Endodermal cell (in vitro differentiated cells): ENCODE measurements around the gene GNAO1. TPM values are rescaled to one million over a fixed set of nuclear protein-coding genes. Genes with fewer than 3 reads are reported as not detected.

ENCODE experiments used
- DNase-seq: peaks from one replicate; pipeline ENCODE4 v3.0.0-alpha.2; 2017
- H3K27ac ChIP-seq: 2 replicates; pipeline ENCODE4 v1.5.1; 2013; ENCODE audit warnings: mild to moderate bottlenecking, low read depth, low read length, moderate library complexity
- H3K27me3 ChIP-seq: 2 replicates; pipeline ENCODE4 v1.6.1; 2013; ENCODE audit warnings: mild to moderate bottlenecking, low read length, moderate library complexity; ENCODE audit not compliant: insufficient read depth, control insufficient read depth, poor library complexity, severe bottlenecking
- H3K36me3 ChIP-seq: 2 replicates; pipeline ENCODE4 v1.7.0; 2013; ENCODE audit warnings: mild to moderate bottlenecking, low read length, moderate library complexity; ENCODE audit not compliant: control insufficient read depth, insufficient read depth
- H3K4me1 ChIP-seq: one replicate; pipeline ENCODE4 v1.7.0; 2013; ENCODE audit warnings: low read length; ENCODE audit not compliant: control insufficient read depth, insufficient read depth
- H3K4me3 ChIP-seq: 2 replicates; pipeline ENCODE4 v1.5.1; 2013; ENCODE audit warnings: mild to moderate bottlenecking, low read length, moderate library complexity
- H3K9ac ChIP-seq: 2 replicates; pipeline ENCODE4 v1.6.1; 2013; ENCODE audit warnings: mild to moderate bottlenecking, low read length, moderate library complexity; ENCODE audit not compliant: poor library complexity, severe bottlenecking; ENCODE audit errors: extremely low read depth
- H3K9me3 ChIP-seq: 2 replicates; pipeline ENCODE4 v1.6.1; 2013; ENCODE audit warnings: mild to moderate bottlenecking, low read length, moderate library complexity; ENCODE audit not compliant: control insufficient read depth
- H3K27ac Mint-ChIP-seq: 2 replicates; pipeline ENCODE4 v1.8.0; 2020; ENCODE audit warnings: mixed read lengths
- H3K27me3 Mint-ChIP-seq: 2 replicates; pipeline ENCODE4 v1.8.0; 2021; ENCODE audit warnings: mild to moderate bottlenecking, mixed read lengths; ENCODE audit not compliant: insufficient read depth
- H3K36me3 Mint-ChIP-seq: 2 replicates; pipeline ENCODE4 v1.8.0; 2020; ENCODE audit warnings: low read depth, mixed read lengths
- H3K4me1 Mint-ChIP-seq: 2 replicates; pipeline ENCODE4 v1.8.0; 2020; ENCODE audit warnings: mixed read lengths
- H3K4me3 Mint-ChIP-seq: 2 replicates; pipeline ENCODE4 v1.8.0; 2020; ENCODE audit warnings: mild to moderate bottlenecking, moderate library complexity, mixed read lengths
- H3K9me3 Mint-ChIP-seq: 2 replicates; pipeline ENCODE4 v1.8.0; 2020; ENCODE audit warnings: mild to moderate bottlenecking, mixed read lengths
- CTCF ChIP-seq: fragments of 200-600 bp; sonication (generic); conservative IDR thresholded peaks from 2 replicates; pipeline ENCODE4 v1.5.0; 2021; ENCODE audit warnings: antibody characterized with exemption, mild to moderate bottlenecking
- WGBS, 2 experiments: methylation state at CpG; one replicate each; pipeline versions ENCODE4 v1.1.5 to v1.1.7; 2013; ENCODE audit warnings: missing lambda C conversion rate in 2 of 2, mixed read lengths in 1 of 2; ENCODE audit not compliant: insufficient coverage in 1 of 2, insufficient read length in 1 of 2; 5-methylcytosine and 5-hydroxymethylcytosine counted together
- total RNA-seq, 2 donors: library from RNA; stranded (reverse); fragmentation: NEBNext Ultra II Directional in 1 of 2; extraction: Animal tissue kit (Norgen Biotek cat#: 25700) in 1 of 2; gene quantifications; 2 replicates in 1 of 2; 3 replicates in 1 of 2; pipeline ENCODE4 v1.2.1, GENCODE V29; 2021

The GNAO1 gene
- total RNA-seq, 2 donors from 2014 or later, result 2.7 to 7.1 TPM

GRCh38 chr16:56272583-56272894 lies 81.2 kb downstream of the GNAO1 start:
- Mint-ChIP-seq H3K4me1 (peaks cover 16% of the 10 kb centered on the region), H3K27ac (no peak overlapping the region), H3K36me3 (peaks cover 5% of the 10 kb centered on the region), H3K4me3 (no peak overlapping the region), H3K27me3 (no peaks in the 10 kb centered on the region), H3K9me3 (peaks cover 17% of the 10 kb centered on the region)
- no peak overlapping the region for H3K9ac ChIP-seq
- H3K4me1 ChIP-seq, result peaks cover 2% of the 10 kb centered on the region
- no peaks in the 10 kb centered on the region for H3K27me3 ChIP-seq
- no peak for DNase-seq
- H3K27ac ChIP-seq, result no peak overlapping the region
- H3K9me3 ChIP-seq, result peaks cover 17% of the 10 kb centered on the region
- no peak for TF ChIP-seq CTCF
- H3K4me3 ChIP-seq, result no peak overlapping the region
- H3K36me3 ChIP-seq, result no peaks in the 10 kb centered on the region

GRCh38 chr16:56273615-56274014 lies 82.3 kb downstream of the GNAO1 start:
- H3K9me3 ChIP-seq, result peaks cover 17% of the 10 kb centered on the region
- no peak overlapping the region for H3K27ac ChIP-seq
- no peak for TF ChIP-seq CTCF
- WGBS, 2 experiments, result 93 to 94% methylated on average over 4 of the region's 4 CpGs
- H3K4me3 Mint-ChIP-seq, result no peak overlapping the region
- DNase-seq, result no peak
- peaks cover 16% of the 10 kb centered on the region for H3K4me1 Mint-ChIP-seq
- no peaks in the 10 kb centered on the region for H3K27me3 Mint-ChIP-seq
- no peaks in the 10 kb centered on the region for H3K36me3 ChIP-seq
- peaks cover 17% of the 10 kb centered on the region for H3K9me3 Mint-ChIP-seq
- H3K36me3 Mint-ChIP-seq, result peaks cover 5% of the 10 kb centered on the region
- H3K4me1 ChIP-seq, result peaks cover 2% of the 10 kb centered on the region
- no peaks in the 10 kb centered on the region for H3K27me3 ChIP-seq
- no peak overlapping the region for H3K9ac ChIP-seq
- no peak overlapping the region for H3K27ac Mint-ChIP-seq
- no peak overlapping the region for H3K4me3 ChIP-seq

- no peak overlapping the region for H3K9ac ChIP-seq
- no peak for TF ChIP-seq CTCF
- no peaks in the 10 kb centered on the region for H3K36me3 ChIP-seq
- peaks cover 2% of the 10 kb centered on the region for H3K4me1 ChIP-seq
- H3K36me3 Mint-ChIP-seq, result peaks cover 5% of the 10 kb centered on the region
- H3K4me1 Mint-ChIP-seq, result peaks cover 15% of the 10 kb centered on the region
- H3K27ac Mint-ChIP-seq, result no peak overlapping the region
- H3K9me3 ChIP-seq, result peaks cover 17% of the 10 kb centered on the region
- no peaks in the 10 kb centered on the region for H3K27me3 Mint-ChIP-seq
- WGBS, 2 experiments, result 94 to 95% methylated on average over 4 of the region's 4 CpGs
- peaks cover 17% of the 10 kb centered on the region for H3K9me3 Mint-ChIP-seq
- no peak overlapping the region for H3K4me3 Mint-ChIP-seq
- no peak for DNase-seq
- no peaks in the 10 kb centered on the region for H3K27me3 ChIP-seq
- H3K4me3 ChIP-seq, result no peak overlapping the region
- H3K27ac ChIP-seq, result no peak overlapping the region
Observed at GRCh38 chr16:56274369-56274768, 83.1 kb downstream of the GNAO1 start.
